Liver (tissue), 9 donors: ENCODE measurements around the gene KIRREL1. TPM values are rescaled to one million over a fixed set of nuclear protein-coding genes. Genes with fewer than 3 reads are reported as not detected.

ENCODE experiments used
- DNase-seq: peaks from one replicate; pipeline ENCODE4 v3.0.0-alpha.2; 2017; ENCODE audit warnings: low spot score
- H3K27ac ChIP-seq, 2 donors: one replicate each; pipeline ENCODE4 v1.7.0; 2013; ENCODE audit warnings: inconsistent platforms in 2 of 2, low read length in 2 of 2, control low read depth in 1 of 2, low read depth in 1 of 2, mild to moderate bottlenecking in 1 of 2
- H3K27me3 ChIP-seq, 4 donors: one replicate each; pipeline versions ENCODE4 v1.6.1 to v1.7.0; 2013; ENCODE audit warnings: low read length in 3 of 4, inconsistent platforms in 1 of 4, mild to moderate bottlenecking in 1 of 4, moderate library complexity in 1 of 4; ENCODE audit not compliant: control insufficient read depth in 4 of 4, insufficient read depth in 4 of 4
- H3K36me3 ChIP-seq, 4 donors: one replicate each; pipeline versions ENCODE4 v1.6.1 to v1.7.0; 2013; ENCODE audit warnings: low read length in 3 of 4, mild to moderate bottlenecking in 3 of 4, low read depth in 1 of 4, moderate library complexity in 1 of 4; ENCODE audit not compliant: control insufficient read depth in 4 of 4, insufficient read depth in 3 of 4
- H3K4me1 ChIP-seq, 4 donors: one replicate each; pipeline versions ENCODE4 v1.6.1 to v1.7.0; 2013; ENCODE audit warnings: low read length in 3 of 4, mild to moderate bottlenecking in 3 of 4, moderate library complexity in 1 of 4; ENCODE audit not compliant: control insufficient read depth in 4 of 4, insufficient read depth in 4 of 4
- H3K4me3 ChIP-seq, 3 donors: one replicate each; pipeline versions ENCODE4 v1.6.1 to v1.7.0; 2013; ENCODE audit warnings: low read length in 3 of 3, control low read depth in 1 of 3, low read depth in 1 of 3, mild to moderate bottlenecking in 1 of 3
- H3K9ac ChIP-seq, 2 donors: one replicate each; pipeline ENCODE4 v1.7.0; 2013; ENCODE audit warnings: low read length in 2 of 2, mild to moderate bottlenecking in 2 of 2, moderate library complexity in 2 of 2, control low read depth in 1 of 2, low read depth in 1 of 2
- H3K9me3 ChIP-seq, 4 donors: one replicate each; pipeline versions ENCODE4 v1.6.1 to v1.7.0; 2013; ENCODE audit warnings: low read length in 3 of 4; ENCODE audit not compliant: control insufficient read depth in 4 of 4
- EGR1 ChIP-seq, 2 donors: IDR thresholded peaks; 2 replicates each; pipeline ENCODE4 v1.6.1; 2016 to 2018; ENCODE audit warnings: antibody characterized with exemption in 2 of 2, low read depth in 2 of 2
- FOXA1 ChIP-seq: IDR thresholded peaks from 2 replicates; pipeline ENCODE4 v1.6.1; 2016; ENCODE audit warnings: antibody characterized with exemption
- FOXA2 ChIP-seq: IDR thresholded peaks from 2 replicates; pipeline ENCODE4 v1.6.1; 2016; ENCODE audit warnings: antibody characterized with exemption
- GABPA ChIP-seq, 2 donors: IDR thresholded peaks in 1 of 2; conservative IDR thresholded peaks in 1 of 2; 2 replicates each; pipeline ENCODE4 v1.6.1; 2016; ENCODE audit warnings: antibody characterized with exemption in 2 of 2, mild to moderate bottlenecking in 1 of 2, moderate library complexity in 1 of 2
- HNF4A ChIP-seq, 2 donors: conservative IDR thresholded peaks; 2 replicates each; pipeline ENCODE4 v1.6.1; 2016; ENCODE audit warnings: antibody characterized with exemption in 2 of 2, mild to moderate bottlenecking in 2 of 2
- HNF4G ChIP-seq: IDR thresholded peaks from 2 replicates; pipeline ENCODE4 v1.6.1; 2016; ENCODE audit warnings: antibody characterized with exemption
- JUND ChIP-seq, 2 donors: IDR thresholded peaks; 2 replicates each; pipeline ENCODE4 v1.6.1; 2016; ENCODE audit warnings: antibody characterized with exemption in 2 of 2
- NR2F2 ChIP-seq: IDR thresholded peaks from 2 replicates; pipeline ENCODE4 v1.6.1; 2016; ENCODE audit warnings: antibody characterized with exemption
- RAD21 ChIP-seq, 2 donors: IDR thresholded peaks; 2 replicates each; pipeline ENCODE4 v1.6.1; 2016; ENCODE audit warnings: antibody characterized with exemption in 2 of 2, mild to moderate bottlenecking in 2 of 2
- RXRA ChIP-seq, 2 donors: IDR thresholded peaks; 2 replicates each; pipeline ENCODE4 v1.6.1; 2017 to 2018; ENCODE audit warnings: antibody characterized with exemption in 2 of 2, mild to moderate bottlenecking in 1 of 2
- SP1 ChIP-seq: IDR thresholded peaks from 2 replicates; pipeline ENCODE4 v1.6.1; 2018; ENCODE audit warnings: antibody characterized with exemption, mild to moderate bottlenecking
- TAF1 ChIP-seq: conservative IDR thresholded peaks from 2 replicates; pipeline ENCODE4 v1.6.1; 2016; ENCODE audit warnings: antibody characterized with exemption, mild to moderate bottlenecking
- YY1 ChIP-seq: IDR thresholded peaks from 2 replicates; pipeline ENCODE4 v1.6.1; 2016; ENCODE audit warnings: antibody characterized with exemption, mild to moderate bottlenecking
- WGBS: extraction: QIAGEN DNeasy Blood & Tissue Kit; methylation state at CpG from one replicate; pipeline ENCODE4 v1.1.7; 2013; 5-methylcytosine and 5-hydroxymethylcytosine counted together
- polyA plus RNA-seq, 2 donors: library from polyadenylated mRNA; stranded (reverse) in 1 of 2; unstranded in 1 of 2; fragments of 200-250 nt in 1 of 2; fragments of >200 nt in 1 of 2; fragmentation: Nextera tagmentation in 1 of 2; extraction: Ambion mirVana in 1 of 2; gene quantifications; one replicate each; pipeline versions ENCODE4 v1.2.1 to v1.2.3, GENCODE V29; 2013 to 2015
- total RNA-seq, 2 donors: library from RNA; depleted of rRNA; stranded (reverse); fragments of >200 nt; gene quantifications; one replicate each; pipeline ENCODE4 v1.2.3, GENCODE V29; 2014
- TF ChIP-seq, protein P1 (sequence below): IDR thresholded peaks from 2 replicates; pipeline ENCODE4 v1.6.1; 2016; ENCODE audit warnings: antibody characterized with exemption, mild to moderate bottlenecking
- TF ChIP-seq, protein P2 (sequence below): IDR thresholded peaks from 2 replicates; pipeline ENCODE4 v1.6.1; 2016; ENCODE audit warnings: antibody characterized with exemption
- TF ChIP-seq, protein P3 (sequence below): fragments of 150-350 bp; IDR thresholded peaks from 2 replicates; pipeline ENCODE4 v1.5.1; 2017; ENCODE audit warnings: improper control_type of control experiment, low read depth, low read length; ENCODE audit not compliant: missing input control
- TF ChIP-seq, protein P4 (sequence below): IDR thresholded peaks from 2 replicates; pipeline ENCODE4 v1.6.1; 2016; ENCODE audit warnings: antibody characterized with exemption
- TF ChIP-seq, protein P5 (sequence below): IDR thresholded peaks from 2 replicates; pipeline ENCODE4 v1.6.1; 2016; ENCODE audit warnings: antibody characterized with exemption
- donor health status: healthy.
- donor health status: healthy.
- donor health status: healthy.
- donor health status: healthy.
- donor health status: healthy.

Gene KIRREL1
- total and polyA plus RNA-seq, 4 donors: 0.82 to 6.0 (median 3.1) TPM

DNA sequence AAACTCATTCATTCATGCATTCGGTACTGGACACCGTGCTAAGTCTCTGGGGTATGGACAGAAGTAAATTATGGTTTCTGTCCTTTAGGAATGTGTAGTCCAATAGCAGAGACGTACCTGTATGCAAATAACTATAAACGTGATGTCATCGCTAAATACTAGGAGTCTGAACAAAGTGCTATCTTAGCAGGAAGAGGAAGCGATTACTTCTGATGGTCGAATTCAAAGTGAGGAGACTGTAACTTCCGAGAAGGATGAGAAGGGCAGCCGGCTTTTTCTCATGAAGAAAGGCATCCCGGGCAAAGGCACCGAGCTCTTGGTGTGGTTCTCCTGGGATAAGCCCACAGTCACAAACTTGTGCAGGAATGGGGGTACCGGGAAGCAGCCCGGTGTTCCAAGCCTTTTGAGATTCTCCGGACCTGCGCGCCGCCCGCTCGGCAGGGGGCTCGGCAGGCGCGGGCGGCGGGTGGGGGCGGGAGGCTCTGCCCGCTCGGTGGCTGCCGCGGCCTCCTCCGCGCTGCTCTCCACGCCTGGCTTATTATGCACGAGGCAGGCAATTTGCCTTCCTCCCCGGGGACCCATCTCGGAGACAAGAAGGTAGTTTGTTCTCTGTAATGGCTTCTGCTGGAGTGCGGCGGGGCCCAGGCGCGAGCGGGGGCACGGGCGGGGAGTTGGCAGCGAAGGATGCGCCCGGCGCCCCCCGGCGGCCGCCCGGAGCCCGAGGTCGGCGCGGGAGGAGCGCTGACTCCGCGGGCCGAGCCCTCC lies 119.7 kb downstream of the KIRREL1 start:
- TF ChIP-seq NR2F2 (no peak), HNF4A (conservative IDR thresholded peaks at IDR 0.05) (no peak), FOXA2 (no peak), SP1 (no peak), JUND (IDR thresholded peaks at IDR 0.05) (no peak), FOXA1 (no peak), RXRA (IDR thresholded peaks at IDR 0.05) (no peak), HNF4G (no peak), RAD21 (IDR thresholded peaks at IDR 0.05) (no peak), YY1 (no peak), EGR1 (IDR thresholded peaks at IDR 0.05; ENCODE audit: low read depth in 2 of 2) (no peak), TAF1 (no peak), GABPA (IDR thresholded peaks at IDR 0.05 in 1 of 2, conservative IDR thresholded peaks at IDR 0.05 in 1 of 2) (no peak)
- TF ChIP-seq, protein P1, sequence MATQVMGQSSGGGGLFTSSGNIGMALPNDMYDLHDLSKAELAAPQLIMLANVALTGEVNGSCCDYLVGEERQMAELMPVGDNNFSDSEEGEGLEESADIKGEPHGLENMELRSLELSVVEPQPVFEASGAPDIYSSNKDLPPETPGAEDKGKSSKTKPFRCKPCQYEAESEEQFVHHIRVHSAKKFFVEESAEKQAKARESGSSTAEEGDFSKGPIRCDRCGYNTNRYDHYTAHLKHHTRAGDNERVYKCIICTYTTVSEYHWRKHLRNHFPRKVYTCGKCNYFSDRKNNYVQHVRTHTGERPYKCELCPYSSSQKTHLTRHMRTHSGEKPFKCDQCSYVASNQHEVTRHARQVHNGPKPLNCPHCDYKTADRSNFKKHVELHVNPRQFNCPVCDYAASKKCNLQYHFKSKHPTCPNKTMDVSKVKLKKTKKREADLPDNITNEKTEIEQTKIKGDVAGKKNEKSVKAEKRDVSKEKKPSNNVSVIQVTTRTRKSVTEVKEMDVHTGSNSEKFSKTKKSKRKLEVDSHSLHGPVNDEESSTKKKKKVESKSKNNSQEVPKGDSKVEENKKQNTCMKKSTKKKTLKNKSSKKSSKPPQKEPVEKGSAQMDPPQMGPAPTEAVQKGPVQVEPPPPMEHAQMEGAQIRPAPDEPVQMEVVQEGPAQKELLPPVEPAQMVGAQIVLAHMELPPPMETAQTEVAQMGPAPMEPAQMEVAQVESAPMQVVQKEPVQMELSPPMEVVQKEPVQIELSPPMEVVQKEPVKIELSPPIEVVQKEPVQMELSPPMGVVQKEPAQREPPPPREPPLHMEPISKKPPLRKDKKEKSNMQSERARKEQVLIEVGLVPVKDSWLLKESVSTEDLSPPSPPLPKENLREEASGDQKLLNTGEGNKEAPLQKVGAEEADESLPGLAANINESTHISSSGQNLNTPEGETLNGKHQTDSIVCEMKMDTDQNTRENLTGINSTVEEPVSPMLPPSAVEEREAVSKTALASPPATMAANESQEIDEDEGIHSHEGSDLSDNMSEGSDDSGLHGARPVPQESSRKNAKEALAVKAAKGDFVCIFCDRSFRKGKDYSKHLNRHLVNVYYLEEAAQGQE: no peak
- TF ChIP-seq, protein P2, sequence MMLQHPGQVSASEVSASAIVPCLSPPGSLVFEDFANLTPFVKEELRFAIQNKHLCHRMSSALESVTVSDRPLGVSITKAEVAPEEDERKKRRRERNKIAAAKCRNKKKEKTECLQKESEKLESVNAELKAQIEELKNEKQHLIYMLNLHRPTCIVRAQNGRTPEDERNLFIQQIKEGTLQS: no peak
- TF ChIP-seq, protein P3, sequence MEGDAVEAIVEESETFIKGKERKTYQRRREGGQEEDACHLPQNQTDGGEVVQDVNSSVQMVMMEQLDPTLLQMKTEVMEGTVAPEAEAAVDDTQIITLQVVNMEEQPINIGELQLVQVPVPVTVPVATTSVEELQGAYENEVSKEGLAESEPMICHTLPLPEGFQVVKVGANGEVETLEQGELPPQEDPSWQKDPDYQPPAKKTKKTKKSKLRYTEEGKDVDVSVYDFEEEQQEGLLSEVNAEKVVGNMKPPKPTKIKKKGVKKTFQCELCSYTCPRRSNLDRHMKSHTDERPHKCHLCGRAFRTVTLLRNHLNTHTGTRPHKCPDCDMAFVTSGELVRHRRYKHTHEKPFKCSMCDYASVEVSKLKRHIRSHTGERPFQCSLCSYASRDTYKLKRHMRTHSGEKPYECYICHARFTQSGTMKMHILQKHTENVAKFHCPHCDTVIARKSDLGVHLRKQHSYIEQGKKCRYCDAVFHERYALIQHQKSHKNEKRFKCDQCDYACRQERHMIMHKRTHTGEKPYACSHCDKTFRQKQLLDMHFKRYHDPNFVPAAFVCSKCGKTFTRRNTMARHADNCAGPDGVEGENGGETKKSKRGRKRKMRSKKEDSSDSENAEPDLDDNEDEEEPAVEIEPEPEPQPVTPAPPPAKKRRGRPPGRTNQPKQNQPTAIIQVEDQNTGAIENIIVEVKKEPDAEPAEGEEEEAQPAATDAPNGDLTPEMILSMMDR: no peak
- TF ChIP-seq, protein P4, sequence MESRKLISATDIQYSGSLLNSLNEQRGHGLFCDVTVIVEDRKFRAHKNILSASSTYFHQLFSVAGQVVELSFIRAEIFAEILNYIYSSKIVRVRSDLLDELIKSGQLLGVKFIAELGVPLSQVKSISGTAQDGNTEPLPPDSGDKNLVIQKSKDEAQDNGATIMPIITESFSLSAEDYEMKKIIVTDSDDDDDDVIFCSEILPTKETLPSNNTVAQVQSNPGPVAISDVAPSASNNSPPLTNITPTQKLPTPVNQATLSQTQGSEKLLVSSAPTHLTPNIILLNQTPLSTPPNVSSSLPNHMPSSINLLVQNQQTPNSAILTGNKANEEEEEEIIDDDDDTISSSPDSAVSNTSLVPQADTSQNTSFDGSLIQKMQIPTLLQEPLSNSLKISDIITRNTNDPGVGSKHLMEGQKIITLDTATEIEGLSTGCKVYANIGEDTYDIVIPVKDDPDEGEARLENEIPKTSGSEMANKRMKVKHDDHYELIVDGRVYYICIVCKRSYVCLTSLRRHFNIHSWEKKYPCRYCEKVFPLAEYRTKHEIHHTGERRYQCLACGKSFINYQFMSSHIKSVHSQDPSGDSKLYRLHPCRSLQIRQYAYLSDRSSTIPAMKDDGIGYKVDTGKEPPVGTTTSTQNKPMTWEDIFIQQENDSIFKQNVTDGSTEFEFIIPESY: no peak
- TF ChIP-seq, protein P5, sequence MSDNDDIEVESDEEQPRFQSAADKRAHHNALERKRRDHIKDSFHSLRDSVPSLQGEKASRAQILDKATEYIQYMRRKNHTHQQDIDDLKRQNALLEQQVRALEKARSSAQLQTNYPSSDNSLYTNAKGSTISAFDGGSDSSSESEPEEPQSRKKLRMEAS: no peak
- H3K27ac ChIP-seq: no peak overlapping the region
- peak; percentile 44 for DNase-seq
- H3K4me1 ChIP-seq: peaks cover 0 to 3% (median 3%) of the 10 kb centered on the region in 4 donors
- peaks cover 0 to 9% (median 0%) of the 10 kb centered on the region in 4 donors for H3K27me3 ChIP-seq
- 6% methylated on average over 58 of the region's 58 CpGs for WGBS
- H3K36me3 ChIP-seq: no peaks in the 10 kb centered on the region
- peak overlapping the region in 1 of 3 donors; percentile 46 for H3K4me3 ChIP-seq
- no peak overlapping the region for H3K9ac ChIP-seq
- H3K9me3 ChIP-seq: peaks cover 0 to 3% (median 0%) of the 10 kb centered on the region in 4 donors
